Endothelial cell of umbilical vein (primary cell): Measurements from ENCODE around the gene CDC16.

Experiments used
- EZH2 ChIP-seq: IDR thresholded peaks from 2 replicates; pipeline ENCODE4 v1.6.1; 2012; ENCODE audit warnings: borderline replicate concordance, low read depth, mild to moderate bottlenecking, moderate library complexity, low read length, inconsistent platforms; ENCODE audit not compliant: severe bottlenecking
- JUN ChIP-seq: IDR thresholded peaks from 2 replicates; pipeline ENCODE4 v1.6.1; 2011; ENCODE audit warnings: borderline replicate concordance, low read depth; ENCODE audit not compliant: insufficient read length, insufficient read depth
- POLR2A ChIP-seq: IDR thresholded peaks from 2 replicates; pipeline ENCODE4 v1.6.1; 2012; ENCODE audit warnings: low read depth, mild to moderate bottlenecking, control low read depth, low read length
- TF ChIP-seq, protein P1 (sequence below), 2 donors: IDR thresholded peaks; 1 replicate in 1 of 2; 2 replicates in 1 of 2; pipeline ENCODE4 v1.5.1; 2011; ENCODE audit warnings: low read length in 2 of 2, mild to moderate bottlenecking in 2 of 2, moderate library complexity in 2 of 2, control low read depth in 1 of 2, inconsistent platforms in 1 of 2, low read depth in 1 of 2; ENCODE audit not compliant: insufficient read depth in 1 of 2; ENCODE audit errors: extremely low read depth in 1 of 2
- TF ChIP-seq, protein P2 (sequence below): IDR thresholded peaks from 2 replicates; pipeline ENCODE4 v1.6.1; 2011; ENCODE audit not compliant: insufficient read depth, insufficient read length

DNA sequence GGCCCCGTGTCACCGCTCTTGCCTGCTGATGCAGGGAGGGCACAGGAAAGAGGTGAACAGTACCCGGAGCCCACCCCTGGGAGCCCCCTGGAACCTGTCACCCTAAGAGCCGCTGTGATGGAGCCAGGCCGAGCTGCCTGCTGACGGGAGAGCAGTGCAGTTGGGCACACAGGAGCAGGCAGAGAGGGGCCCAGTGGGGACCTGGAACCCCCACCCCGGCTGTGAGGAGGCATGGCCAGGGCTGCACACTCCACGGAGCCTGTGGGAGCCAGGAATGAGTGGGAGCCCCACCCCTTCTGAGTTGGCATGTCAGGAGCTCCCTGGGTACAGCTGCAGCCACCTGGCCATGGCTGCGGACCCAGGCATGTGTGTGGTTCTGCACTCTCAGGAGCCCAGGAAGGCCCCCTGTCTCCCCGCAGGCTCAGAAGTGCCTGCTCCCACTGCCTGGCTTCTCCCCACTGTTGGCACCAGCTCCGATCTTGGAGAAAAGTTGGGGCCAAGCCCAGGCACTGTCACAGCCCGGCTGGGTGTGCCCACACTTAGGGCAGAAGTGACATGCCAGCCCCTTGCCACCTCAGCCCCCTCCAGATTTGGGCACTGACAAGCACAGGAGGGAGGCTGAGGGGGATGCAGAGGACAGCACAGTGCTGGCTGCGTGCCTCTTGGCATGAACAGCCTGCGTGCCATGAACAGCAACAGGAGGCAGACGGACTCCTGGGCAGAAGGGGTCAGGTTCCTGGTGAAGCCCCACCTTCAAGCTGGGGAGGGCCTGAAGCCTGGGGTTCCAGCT is 49.3 kb upstream of the CDC16 start:
- TF ChIP-seq POLR2A (no peak), EZH2 (no peak), JUN (no peak)
- TF ChIP-seq, protein P1, sequence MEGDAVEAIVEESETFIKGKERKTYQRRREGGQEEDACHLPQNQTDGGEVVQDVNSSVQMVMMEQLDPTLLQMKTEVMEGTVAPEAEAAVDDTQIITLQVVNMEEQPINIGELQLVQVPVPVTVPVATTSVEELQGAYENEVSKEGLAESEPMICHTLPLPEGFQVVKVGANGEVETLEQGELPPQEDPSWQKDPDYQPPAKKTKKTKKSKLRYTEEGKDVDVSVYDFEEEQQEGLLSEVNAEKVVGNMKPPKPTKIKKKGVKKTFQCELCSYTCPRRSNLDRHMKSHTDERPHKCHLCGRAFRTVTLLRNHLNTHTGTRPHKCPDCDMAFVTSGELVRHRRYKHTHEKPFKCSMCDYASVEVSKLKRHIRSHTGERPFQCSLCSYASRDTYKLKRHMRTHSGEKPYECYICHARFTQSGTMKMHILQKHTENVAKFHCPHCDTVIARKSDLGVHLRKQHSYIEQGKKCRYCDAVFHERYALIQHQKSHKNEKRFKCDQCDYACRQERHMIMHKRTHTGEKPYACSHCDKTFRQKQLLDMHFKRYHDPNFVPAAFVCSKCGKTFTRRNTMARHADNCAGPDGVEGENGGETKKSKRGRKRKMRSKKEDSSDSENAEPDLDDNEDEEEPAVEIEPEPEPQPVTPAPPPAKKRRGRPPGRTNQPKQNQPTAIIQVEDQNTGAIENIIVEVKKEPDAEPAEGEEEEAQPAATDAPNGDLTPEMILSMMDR (IDR thresholded peaks at IDR 0.05; ENCODE audit: extremely low read depth in 1 of 2, insufficient read depth in 1 of 2, low read depth in 1 of 2, low read length in 2 of 2): no peak
- TF ChIP-seq, protein P2, sequence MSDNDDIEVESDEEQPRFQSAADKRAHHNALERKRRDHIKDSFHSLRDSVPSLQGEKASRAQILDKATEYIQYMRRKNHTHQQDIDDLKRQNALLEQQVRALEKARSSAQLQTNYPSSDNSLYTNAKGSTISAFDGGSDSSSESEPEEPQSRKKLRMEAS: no peak
